ENCODE measurements around the gene HNRNPLL. TPM values are rescaled to one million over a fixed set of nuclear protein-coding genes. Genes with fewer than 3 reads are reported as not detected.

Gene HNRNPLL
- total and polyA plus RNA-seq, 4 donors, result 7.7 to 18.3 (median 13.1) TPM

DNA sequence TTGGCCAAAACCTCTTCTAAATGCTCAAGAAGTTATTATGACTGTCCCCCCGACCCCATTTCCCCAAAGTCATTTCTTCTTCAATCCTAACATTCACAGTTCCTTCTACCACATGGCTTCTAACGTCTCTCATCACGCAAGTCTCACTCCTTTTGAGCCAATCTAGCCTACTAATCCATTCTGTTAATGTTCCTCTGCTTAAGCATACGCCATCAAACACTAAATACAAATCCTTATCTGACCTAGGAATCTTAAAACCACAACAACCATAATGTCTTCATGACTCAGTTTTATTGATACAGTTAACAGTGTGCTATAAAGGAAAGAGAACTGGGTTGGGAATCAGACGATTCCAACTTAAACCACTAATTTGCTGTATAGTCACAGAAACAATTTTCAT is 23.9 kb downstream of the HNRNPLL start:
- WGBS, result 87% methylated on average over 5 of the region's 5 CpGs
- no peaks in the 10 kb centered on the region for H3K27me3 ChIP-seq (ENCODE audit: control insufficient read depth in 4 of 4, insufficient read depth in 4 of 4, low read length in 3 of 4)

More for the DNA sequence above, 23.9 kb downstream of the HNRNPLL start:
- Histone ChIP-seq H3K36me3 (ENCODE audit: control insufficient read depth in 4 of 4, insufficient read depth in 3 of 4, low read depth in 1 of 4, low read length in 3 of 4) (peaks cover 0 to 11% (median 1%) of the 10 kb centered on the region in 4 donors), H3K4me3 (ENCODE audit: low read depth in 1 of 3, low read length in 3 of 3) (no peak overlapping the region), H3K9ac (ENCODE audit: low read depth in 1 of 2, low read length in 2 of 2) (no peak overlapping the region), H3K9me3 (ENCODE audit: control insufficient read depth in 4 of 4, low read length in 3 of 4) (no peaks in the 10 kb centered on the region), H3K4me1 (ENCODE audit: control insufficient read depth in 4 of 4, insufficient read depth in 4 of 4, low read length in 3 of 4) (peaks cover 0 to 2% (median 0%) of the 10 kb centered on the region in 4 donors), H3K27ac (ENCODE audit: low read depth in 1 of 2, low read length in 2 of 2) (no peak overlapping the region)
- TF ChIP-seq GABPA (IDR thresholded peaks at IDR 0.05 in 1 of 2, conservative IDR thresholded peaks at IDR 0.05 in 1 of 2) (no peak), EGR1 (IDR thresholded peaks at IDR 0.05; ENCODE audit: low read depth in 2 of 2) (no peak), HNF4A (conservative IDR thresholded peaks at IDR 0.05) (no peak), RXRA (IDR thresholded peaks at IDR 0.05) (no peak), YY1 (IDR thresholded peaks at IDR 0.05) (no peak), REST (IDR thresholded peaks at IDR 0.05) (no peak), JUND (IDR thresholded peaks at IDR 0.05) (no peak), SP1 (IDR thresholded peaks at IDR 0.05) (no peak), TAF1 (conservative IDR thresholded peaks at IDR 0.05) (no peak), FOXA1 (IDR thresholded peaks at IDR 0.05) (no peak), NR2F2 (IDR thresholded peaks at IDR 0.05) (no peak), HNF4G (IDR thresholded peaks at IDR 0.05) (no peak), FOXA2 (IDR thresholded peaks at IDR 0.05) (no peak), RAD21 (IDR thresholded peaks at IDR 0.05) (no peak), ATF3 (IDR thresholded peaks at IDR 0.05) (no peak)
- TF ChIP-seq, protein P1, sequence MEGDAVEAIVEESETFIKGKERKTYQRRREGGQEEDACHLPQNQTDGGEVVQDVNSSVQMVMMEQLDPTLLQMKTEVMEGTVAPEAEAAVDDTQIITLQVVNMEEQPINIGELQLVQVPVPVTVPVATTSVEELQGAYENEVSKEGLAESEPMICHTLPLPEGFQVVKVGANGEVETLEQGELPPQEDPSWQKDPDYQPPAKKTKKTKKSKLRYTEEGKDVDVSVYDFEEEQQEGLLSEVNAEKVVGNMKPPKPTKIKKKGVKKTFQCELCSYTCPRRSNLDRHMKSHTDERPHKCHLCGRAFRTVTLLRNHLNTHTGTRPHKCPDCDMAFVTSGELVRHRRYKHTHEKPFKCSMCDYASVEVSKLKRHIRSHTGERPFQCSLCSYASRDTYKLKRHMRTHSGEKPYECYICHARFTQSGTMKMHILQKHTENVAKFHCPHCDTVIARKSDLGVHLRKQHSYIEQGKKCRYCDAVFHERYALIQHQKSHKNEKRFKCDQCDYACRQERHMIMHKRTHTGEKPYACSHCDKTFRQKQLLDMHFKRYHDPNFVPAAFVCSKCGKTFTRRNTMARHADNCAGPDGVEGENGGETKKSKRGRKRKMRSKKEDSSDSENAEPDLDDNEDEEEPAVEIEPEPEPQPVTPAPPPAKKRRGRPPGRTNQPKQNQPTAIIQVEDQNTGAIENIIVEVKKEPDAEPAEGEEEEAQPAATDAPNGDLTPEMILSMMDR (IDR thresholded peaks at IDR 0.05; ENCODE audit: low read depth, low read length, missing input control), result no peak
- TF ChIP-seq, protein P2, sequence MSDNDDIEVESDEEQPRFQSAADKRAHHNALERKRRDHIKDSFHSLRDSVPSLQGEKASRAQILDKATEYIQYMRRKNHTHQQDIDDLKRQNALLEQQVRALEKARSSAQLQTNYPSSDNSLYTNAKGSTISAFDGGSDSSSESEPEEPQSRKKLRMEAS (IDR thresholded peaks at IDR 0.05), result no peak
- TF ChIP-seq, protein P3, sequence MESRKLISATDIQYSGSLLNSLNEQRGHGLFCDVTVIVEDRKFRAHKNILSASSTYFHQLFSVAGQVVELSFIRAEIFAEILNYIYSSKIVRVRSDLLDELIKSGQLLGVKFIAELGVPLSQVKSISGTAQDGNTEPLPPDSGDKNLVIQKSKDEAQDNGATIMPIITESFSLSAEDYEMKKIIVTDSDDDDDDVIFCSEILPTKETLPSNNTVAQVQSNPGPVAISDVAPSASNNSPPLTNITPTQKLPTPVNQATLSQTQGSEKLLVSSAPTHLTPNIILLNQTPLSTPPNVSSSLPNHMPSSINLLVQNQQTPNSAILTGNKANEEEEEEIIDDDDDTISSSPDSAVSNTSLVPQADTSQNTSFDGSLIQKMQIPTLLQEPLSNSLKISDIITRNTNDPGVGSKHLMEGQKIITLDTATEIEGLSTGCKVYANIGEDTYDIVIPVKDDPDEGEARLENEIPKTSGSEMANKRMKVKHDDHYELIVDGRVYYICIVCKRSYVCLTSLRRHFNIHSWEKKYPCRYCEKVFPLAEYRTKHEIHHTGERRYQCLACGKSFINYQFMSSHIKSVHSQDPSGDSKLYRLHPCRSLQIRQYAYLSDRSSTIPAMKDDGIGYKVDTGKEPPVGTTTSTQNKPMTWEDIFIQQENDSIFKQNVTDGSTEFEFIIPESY (IDR thresholded peaks at IDR 0.05), result no peak
- DNase-seq (ENCODE audit: low spot score), result no peak

All from liver (tissue), 9 donors.